ENCODE measurements around the gene TRIM44.

TRIM44 gene

GRCh38 chr11:35662649-35663407, at the start of gene TRIM44:
TSS of gene TRIM44 (plus strand) at chr11:35662775. CDS start at chr11:35663112, 337 bp downstream.
- DNase-seq = peak; percentile 93

GRCh38 chr11:35614939-35615569, 47.5 kb upstream of the TRIM44 start:
- no peak for DNase-seq

- peak; percentile 65 for DNase-seq
Measured at GRCh38 chr11:35615921-35616900, 46.4 kb upstream of the TRIM44 start.

GRCh38 chr11:35617316-35617686, 45.3 kb upstream of the TRIM44 start:
- DNase-seq = no peak

- DNase-seq = peak; percentile 71
Measured at GRCh38 chr11:35617687-35618496, 44.7 kb upstream of the TRIM44 start, which contains the start of gene FJX1. TSS of gene FJX1 (plus strand) at chr11:35618460. CDS start at chr11:35618637, 177 bp downstream.

- peak; percentile 71 for DNase-seq
Measured at GRCh38 chr11:35618497-35619115, 44.0 kb upstream of the TRIM44 start.

- DNase-seq = peak; percentile 74
Measured at GRCh38 chr11:35619116-35619854, 43.3 kb upstream of the TRIM44 start.

GRCh38 chr11:35619855-35620640, 42.5 kb upstream of the TRIM44 start:
- DNase-seq = peak; percentile 37

GRCh38 chr11:35620795-35621194, 41.8 kb upstream of the TRIM44 start:
- DNase-seq = no peak

- no peak for DNase-seq
Measured at GRCh38 chr11:35621620-35622019, 41.0 kb upstream of the TRIM44 start.

- no peak for DNase-seq
Measured at GRCh38 chr11:35622070-35622469, 40.5 kb upstream of the TRIM44 start.

- no peak for DNase-seq
Measured at GRCh38 chr11:35623621-35624168, 38.9 kb upstream of the TRIM44 start.

- no peak for DNase-seq
Measured at GRCh38 chr11:35624316-35624715, 38.3 kb upstream of the TRIM44 start.

GRCh38 chr11:35624781-35625180, 37.8 kb upstream of the TRIM44 start:
- no peak for DNase-seq

GRCh38 chr11:35626501-35626900, 36.1 kb upstream of the TRIM44 start:
- no peak for DNase-seq

GRCh38 chr11:35629511-35629910, 33.1 kb upstream of the TRIM44 start:
- peak; percentile 21 for DNase-seq

- DNase-seq = peak; percentile 55
Measured at GRCh38 chr11:35629914-35630313, 32.7 kb upstream of the TRIM44 start.

GRCh38 chr11:35631891-35632290, 30.7 kb upstream of the TRIM44 start:
- no peak for DNase-seq

GRCh38 chr11:35632301-35632700, 30.3 kb upstream of the TRIM44 start:
- no peak for DNase-seq
